Measurements from ENCODE around the gene ADAM12. TPM values are rescaled to one million over a fixed set of nuclear protein-coding genes. Genes with fewer than 3 reads are reported as not detected.
A peak's percentile ranks its signal among the peaks of the same experiment; 100 is the strongest.

Gene ADAM12
- total and polyA plus RNA-seq, 5 experiments from 2014 or later = 0.49 TPM; not detected in 4

DNA sequence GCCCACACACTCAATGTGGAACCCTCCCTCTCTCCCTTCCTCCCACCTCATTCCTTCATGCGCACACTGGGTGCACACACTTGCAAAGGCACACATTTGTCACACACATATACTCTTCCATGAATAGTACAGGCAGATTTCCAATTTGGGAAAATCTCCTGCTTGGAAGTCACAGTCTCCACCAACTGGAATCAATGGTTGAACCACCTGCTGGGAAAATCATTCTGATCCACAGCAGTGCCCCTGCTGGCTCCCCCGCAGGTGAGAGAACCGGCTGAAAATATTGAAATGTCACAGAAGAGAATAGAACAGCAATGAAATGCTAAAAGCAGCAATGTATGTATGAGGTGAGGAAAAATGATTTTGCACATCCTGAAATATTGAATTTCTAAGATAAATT is 232.7 kb downstream of the ADAM12 start:
- Mint-ChIP-seq H3K36me3 (no peaks in the 10 kb centered on the region), H3K4me3 (no peak overlapping the region), H3K4me1 (peaks cover 0 to 4% (median 2%) of the 10 kb centered on the region in 4 donors), H3K27ac (no peak overlapping the region), H3K27me3 (peaks cover 1 to 27% (median 21%) of the 10 kb centered on the region in 5 donors), H3K9me3 (peaks cover 0 to 5% (median 3%) of the 10 kb centered on the region in 9 donors)
- DNase-seq (no peak), ATAC-seq (no peak)
- POLR2A ChIA-PET = no interaction called here

DNA sequence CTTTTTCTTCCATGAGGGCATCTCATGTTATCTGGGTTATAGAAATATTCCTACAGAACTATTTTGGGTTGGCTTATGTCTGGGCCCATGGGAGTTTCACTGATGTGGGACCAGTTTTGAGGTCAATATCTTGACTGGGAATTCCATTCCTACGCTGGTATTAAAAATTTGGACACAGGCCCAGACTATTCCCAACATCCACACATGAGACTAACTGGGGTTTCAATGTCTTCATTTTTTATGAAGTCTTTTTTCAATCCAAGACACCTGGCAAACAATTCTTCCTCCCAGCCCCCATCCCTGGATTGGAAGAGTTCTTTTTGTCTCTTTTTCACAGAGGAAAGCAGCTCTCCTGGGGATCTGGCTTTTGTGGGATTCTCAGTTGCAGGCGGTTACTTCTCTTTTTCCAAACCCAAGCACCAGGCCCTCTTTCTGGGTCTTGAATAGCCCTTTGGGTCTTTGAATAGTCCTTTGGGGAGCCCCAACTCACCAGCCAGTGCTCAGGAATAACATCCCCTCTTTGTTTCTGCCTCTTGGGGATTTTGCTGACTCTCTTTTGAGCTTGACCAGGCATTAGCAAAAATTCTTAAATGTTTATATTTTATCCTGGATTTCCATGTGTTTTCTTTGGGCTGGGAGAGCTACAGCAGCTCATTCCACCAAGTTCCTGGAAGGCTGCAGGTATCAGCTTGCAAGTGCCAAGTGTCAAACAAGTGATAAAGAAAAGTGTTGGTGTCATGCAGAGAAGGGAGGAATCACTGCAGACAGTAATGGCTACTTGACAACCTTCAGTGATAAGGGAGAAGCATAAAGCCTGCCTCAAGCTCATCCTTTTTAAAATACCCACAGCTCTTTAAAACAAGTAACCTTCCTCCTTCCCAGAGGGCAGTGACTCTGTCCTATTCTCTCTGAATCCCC is 234.3 kb downstream of the ADAM12 start:
- peaks cover 0 to 11% (median 6%) of the 10 kb centered on the region in 9 donors for H3K9me3 Mint-ChIP-seq
- peaks cover 0 to 26% (median 21%) of the 10 kb centered on the region in 5 donors for H3K27me3 Mint-ChIP-seq
- peaks cover 0 to 4% (median 2%) of the 10 kb centered on the region in 4 donors for H3K4me1 Mint-ChIP-seq
- no peak overlapping the region for H3K4me3 Mint-ChIP-seq
- POLR2A ChIA-PET = no interaction called here
- DNase-seq = no peak
- ATAC-seq = no peak
- no peak overlapping the region for H3K27ac Mint-ChIP-seq
- H3K36me3 Mint-ChIP-seq = no peaks in the 10 kb centered on the region

DNA sequence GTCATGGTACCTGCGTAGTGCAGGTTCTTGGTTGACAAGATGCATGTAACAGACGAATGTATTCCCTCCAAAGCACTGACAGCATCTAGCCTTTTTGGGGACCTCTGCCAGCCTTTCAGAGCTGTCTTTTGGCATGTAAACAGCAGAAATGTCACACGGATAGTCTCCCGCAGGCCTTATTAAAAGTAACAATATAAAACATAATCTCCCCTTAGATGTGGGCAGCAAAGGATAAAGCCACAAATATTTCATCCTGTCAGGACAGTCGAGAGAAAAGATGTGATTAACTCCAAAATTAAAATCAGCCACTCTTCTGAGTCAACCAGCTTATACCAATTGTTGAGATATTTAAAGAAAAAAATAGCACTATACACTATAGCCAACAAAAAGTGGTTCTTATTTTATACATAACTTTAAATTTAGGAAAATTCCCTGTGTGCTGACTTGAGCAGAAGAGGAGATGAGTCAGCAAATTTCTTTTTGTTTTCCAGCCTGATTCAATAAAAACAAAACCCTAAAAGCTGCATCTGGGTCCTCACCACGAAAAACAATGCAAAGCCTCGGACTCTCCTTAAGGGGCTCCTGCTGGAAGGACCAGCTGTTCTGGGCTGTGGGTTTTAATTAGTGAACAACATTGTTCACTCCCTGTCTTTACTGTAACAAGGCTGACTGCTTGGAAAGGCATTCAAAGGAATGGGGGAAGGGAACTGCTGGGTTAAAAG is 240.2 kb downstream of the ADAM12 start:
- Mint-ChIP-seq H3K27ac (no peak overlapping the region), H3K4me3 (no peak overlapping the region), H3K9me3 (peaks cover 0 to 11% (median 6%) of the 10 kb centered on the region in 9 donors), H3K4me1 (no peaks in the 10 kb centered on the region), H3K27me3 (no peaks in the 10 kb centered on the region), H3K36me3 (no peaks in the 10 kb centered on the region)
- DNase-seq (no peak), ATAC-seq (no peak)
- POLR2A ChIA-PET = no interaction called here

DNA sequence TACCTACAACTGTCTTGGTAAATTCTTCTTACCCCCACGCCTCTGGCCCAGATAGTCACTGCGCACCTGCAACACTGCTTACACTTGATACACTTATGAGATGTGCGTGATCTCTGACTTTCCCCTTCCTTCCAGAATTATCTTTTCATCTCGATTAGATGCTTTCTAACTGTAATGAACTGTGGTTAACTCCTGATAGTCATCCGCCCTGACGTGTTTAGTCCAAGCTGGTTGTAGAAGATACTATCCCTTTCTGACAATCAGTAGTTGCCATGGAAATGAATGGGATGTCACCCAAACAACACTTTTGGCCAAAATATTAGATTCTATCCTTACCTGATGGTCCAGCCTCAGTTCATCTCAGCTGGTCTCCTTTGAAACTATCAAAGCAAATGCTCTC is 241.5 kb downstream of the ADAM12 start:
- H3K9me3 Mint-ChIP-seq = peaks cover 0 to 11% (median 4%) of the 10 kb centered on the region in 9 donors
- no peak overlapping the region for H3K27ac Mint-ChIP-seq
- H3K4me3 Mint-ChIP-seq = no peak overlapping the region
- H3K36me3 Mint-ChIP-seq = no peaks in the 10 kb centered on the region
- POLR2A ChIA-PET = no interaction called here
- no peaks in the 10 kb centered on the region for H3K4me1 Mint-ChIP-seq
- no peaks in the 10 kb centered on the region for H3K27me3 Mint-ChIP-seq
- DNase-seq (no peak), ATAC-seq (no peak)

DNA sequence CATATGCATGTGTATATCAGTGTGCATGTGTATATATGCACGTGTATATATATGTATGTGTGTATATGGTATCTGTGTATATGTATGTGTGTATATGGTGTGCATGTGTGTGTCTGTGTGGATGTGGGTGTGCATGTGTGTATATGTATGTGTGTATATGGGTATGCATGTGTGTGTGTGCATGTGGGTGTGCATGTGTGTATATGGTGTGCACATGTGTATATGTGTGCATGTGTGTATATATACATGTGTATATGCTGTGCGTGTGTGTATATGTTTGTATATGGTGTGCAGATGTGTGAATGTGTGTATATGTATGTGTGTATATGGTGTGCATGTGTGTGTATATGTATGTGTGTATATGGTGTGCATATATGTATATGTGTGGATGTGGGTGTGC is 245.2 kb downstream of the ADAM12 start:
- Mint-ChIP-seq H3K27me3 (peaks cover 0 to 13% (median 0%) of the 10 kb centered on the region in 5 donors), H3K4me1 (no peaks in the 10 kb centered on the region), H3K4me3 (no peak overlapping the region), H3K36me3 (no peaks in the 10 kb centered on the region), H3K9me3 (peaks cover 0 to under 1% (median 0%) of the 10 kb centered on the region in 9 donors), H3K27ac (no peak overlapping the region)
- ATAC-seq = no peak
- DNase-seq = no peak
- POLR2A ChIA-PET = no interaction called here

DNA sequence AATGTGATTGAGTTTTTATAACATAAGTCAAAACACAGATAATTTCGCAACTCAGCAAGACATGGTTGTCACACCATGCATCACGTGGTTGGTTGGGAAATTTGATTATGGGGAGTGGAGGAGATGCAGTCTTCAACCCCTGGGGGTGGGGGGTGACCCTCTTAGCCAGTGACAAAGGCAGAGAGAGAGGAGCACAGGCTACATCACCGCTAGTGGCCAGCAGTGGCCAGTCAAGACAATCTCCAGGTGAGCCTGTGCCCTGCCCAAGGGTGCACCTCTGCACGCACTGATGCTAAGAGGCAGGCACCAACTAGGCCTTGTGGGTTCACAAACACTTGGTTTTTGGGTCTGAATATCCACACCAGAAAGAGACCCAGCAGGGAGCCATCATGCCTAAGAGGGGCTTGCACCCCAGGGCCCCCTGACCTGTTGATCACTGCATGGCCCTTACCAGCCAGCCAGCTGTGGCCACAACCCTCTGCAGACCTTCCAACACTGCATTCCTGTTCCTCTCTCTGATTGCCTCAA is 247.5 kb downstream of the ADAM12 start:
- DNase-seq (no peak), ATAC-seq (no peak)
- Mint-ChIP-seq H3K9me3 (peaks cover 0 to 2% (median 0%) of the 10 kb centered on the region in 9 donors), H3K4me3 (no peak overlapping the region), H3K27ac (no peak overlapping the region), H3K36me3 (no peaks in the 10 kb centered on the region), H3K27me3 (peaks cover 0 to 13% (median 0%) of the 10 kb centered on the region in 5 donors), H3K4me1 (peaks cover 0 to 16% (median 10%) of the 10 kb centered on the region in 4 donors)
- POLR2A ChIA-PET = no interaction called here

DNA sequence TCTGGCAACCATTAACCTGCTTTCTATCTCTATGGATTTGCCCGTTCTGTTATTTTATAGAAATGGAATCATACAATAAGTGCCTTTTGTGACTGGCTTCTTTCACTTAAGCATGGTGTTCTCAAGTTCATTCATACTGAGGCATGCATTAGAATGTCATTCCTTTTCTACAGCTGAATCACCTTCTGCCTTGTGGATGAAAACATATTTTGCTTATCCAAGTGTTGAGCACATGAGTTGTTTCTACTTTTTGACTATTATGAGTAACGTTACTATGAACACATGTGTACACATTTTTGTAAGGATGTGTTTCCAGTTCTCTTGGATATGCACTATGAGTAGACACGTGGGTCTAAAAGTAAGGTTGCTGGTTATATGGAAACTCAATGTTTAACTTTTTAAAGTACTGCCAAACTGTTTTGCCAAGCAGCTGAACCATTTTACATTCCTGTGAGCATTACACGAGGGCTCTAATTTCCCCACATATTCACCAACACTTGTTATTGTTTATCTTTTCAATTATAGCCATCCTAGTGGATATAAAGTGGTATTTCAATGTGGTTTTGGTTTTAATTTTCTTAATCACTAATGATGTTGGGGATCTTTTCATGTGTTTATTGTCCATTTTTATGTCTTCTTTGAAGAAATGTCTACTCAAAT is 250.6 kb downstream of the ADAM12 start:
- Mint-ChIP-seq H3K27me3 (peaks cover 0 to 21% (median 0%) of the 10 kb centered on the region in 5 donors), H3K4me1 (peaks cover 0 to 20% (median 12%) of the 10 kb centered on the region in 4 donors), H3K4me3 (no peak overlapping the region), H3K9me3 (peaks cover 0 to 12% (median 0%) of the 10 kb centered on the region in 9 donors), H3K27ac (no peak overlapping the region), H3K36me3 (no peaks in the 10 kb centered on the region)
- no peak for DNase-seq
- ATAC-seq = no peak
- POLR2A ChIA-PET = no interaction called here

DNA sequence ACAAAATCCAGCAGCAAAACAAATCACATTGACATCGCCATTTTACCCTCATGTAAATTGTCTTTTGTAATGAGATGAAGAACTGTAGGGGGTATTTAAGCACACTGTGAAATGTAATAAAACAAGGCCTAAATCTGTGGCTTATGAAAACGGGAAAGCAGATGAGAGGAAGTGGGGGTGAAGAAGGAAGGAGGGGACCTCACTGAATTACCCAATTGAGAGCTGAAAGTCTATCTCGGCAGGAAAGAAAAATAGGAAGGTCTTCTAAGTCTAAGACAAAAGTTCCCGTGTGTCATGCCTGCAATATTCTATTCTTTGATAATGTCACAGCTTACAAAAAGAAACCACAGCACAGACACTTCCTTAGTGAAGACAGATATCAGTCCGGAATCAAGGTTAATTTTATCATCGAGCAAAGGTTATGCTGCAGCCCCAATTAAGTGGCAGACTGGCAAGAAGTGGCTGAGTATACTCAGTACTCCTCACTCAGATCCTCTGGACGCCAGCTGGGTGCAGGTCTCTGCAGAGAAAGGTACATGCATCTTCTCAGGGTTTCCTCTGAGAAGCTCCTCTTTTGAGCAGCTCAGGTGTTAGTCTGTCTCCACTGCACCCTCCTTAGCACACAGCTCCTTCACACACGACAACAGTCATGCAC is 252.2 kb downstream of the ADAM12 start:
- Mint-ChIP-seq H3K36me3 (no peaks in the 10 kb centered on the region), H3K27me3 (peaks cover 0 to 18% (median 0%) of the 10 kb centered on the region in 5 donors), H3K4me3 (peak overlapping the region in 4 of 10 donors; percentile 1 to 50 (median 24)), H3K9me3 (peaks cover 0 to 12% (median 0%) of the 10 kb centered on the region in 9 donors), H3K27ac (peak overlapping the region in 4 of 10 donors; percentile 58 to 83 (median 72)), H3K4me1 (peaks cover 0 to 20% (median 12%) of the 10 kb centered on the region in 4 donors)
- no peak for DNase-seq
- no peak for ATAC-seq
- POLR2A ChIA-PET = no interaction called here

DNA sequence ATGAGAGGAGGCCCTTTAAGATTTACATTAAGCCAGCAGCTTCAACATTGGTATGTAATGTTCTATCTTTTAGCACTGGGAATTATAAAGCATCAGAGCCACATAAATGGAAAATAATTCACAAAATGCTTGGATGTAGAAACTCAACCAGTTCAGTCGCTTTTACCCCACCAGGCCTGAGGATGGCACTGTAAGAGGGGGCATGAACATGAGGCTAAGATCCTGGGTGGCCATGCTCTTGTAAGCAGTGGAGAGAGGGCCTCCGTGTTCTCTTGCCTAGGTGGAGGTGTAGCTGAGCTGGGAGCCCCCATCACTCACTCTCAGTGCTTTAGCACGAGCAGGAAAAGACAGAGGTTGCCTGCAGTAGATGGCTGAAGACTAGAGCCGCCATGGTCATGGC is 253.1 kb downstream of the ADAM12 start:
- POLR2A ChIA-PET = no interaction called here
- no peak overlapping the region for H3K27ac Mint-ChIP-seq
- peaks cover 0 to 20% (median 12%) of the 10 kb centered on the region in 4 donors for H3K4me1 Mint-ChIP-seq
- peaks cover 0 to 12% (median 0%) of the 10 kb centered on the region in 5 donors for H3K27me3 Mint-ChIP-seq
- no peak for DNase-seq
- H3K4me3 Mint-ChIP-seq = no peak overlapping the region
- H3K9me3 Mint-ChIP-seq = peaks cover 0 to 12% (median 0%) of the 10 kb centered on the region in 9 donors
- no peak for ATAC-seq
- no peaks in the 10 kb centered on the region for H3K36me3 Mint-ChIP-seq

DNA sequence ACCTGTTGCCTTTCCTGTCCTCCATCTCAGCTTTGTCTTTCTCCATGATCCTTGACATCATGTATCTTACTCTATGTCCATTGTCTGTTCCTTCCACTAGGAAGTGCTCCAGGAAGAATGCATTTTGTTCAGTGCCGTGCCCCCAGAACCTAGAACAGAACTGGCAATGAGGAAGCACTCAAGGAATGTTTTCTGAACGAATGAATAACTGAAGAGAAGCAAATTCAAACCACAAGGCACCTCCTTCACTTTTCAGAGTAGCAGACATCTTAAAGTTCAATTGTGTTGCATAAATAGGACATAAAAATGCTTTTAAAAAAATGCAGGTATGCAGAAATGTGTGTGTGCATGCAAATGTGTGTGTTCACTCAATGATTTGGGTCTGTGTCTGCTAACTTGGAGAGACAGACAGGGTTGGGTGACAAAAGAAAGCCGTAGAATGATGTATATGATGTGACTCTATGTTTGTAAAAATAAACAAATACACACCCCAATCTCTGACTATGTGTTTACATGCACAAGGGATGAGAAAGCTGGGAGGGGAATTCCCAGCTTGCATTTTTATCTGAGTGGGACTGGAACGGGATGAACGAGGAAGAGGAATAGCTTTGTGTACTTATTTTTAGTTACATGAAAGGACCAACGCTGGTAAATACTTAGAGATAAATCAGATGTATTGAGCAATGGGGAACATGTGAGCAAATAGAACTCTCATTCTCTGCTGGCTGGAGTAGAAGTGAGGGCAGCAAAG is 254.2 kb downstream of the ADAM12 start:
- peaks cover 0 to 12% (median 0%) of the 10 kb centered on the region in 9 donors for H3K9me3 Mint-ChIP-seq
- peaks cover 0 to 20% (median 12%) of the 10 kb centered on the region in 4 donors for H3K4me1 Mint-ChIP-seq
- ATAC-seq (no peak), DNase-seq (no peak)
- no peaks in the 10 kb centered on the region for H3K36me3 Mint-ChIP-seq
- no peak overlapping the region for H3K27ac Mint-ChIP-seq
- peaks cover 0 to 8% (median 0%) of the 10 kb centered on the region in 5 donors for H3K27me3 Mint-ChIP-seq
- H3K4me3 Mint-ChIP-seq = no peak overlapping the region
- POLR2A ChIA-PET = no interaction called here

DNA sequence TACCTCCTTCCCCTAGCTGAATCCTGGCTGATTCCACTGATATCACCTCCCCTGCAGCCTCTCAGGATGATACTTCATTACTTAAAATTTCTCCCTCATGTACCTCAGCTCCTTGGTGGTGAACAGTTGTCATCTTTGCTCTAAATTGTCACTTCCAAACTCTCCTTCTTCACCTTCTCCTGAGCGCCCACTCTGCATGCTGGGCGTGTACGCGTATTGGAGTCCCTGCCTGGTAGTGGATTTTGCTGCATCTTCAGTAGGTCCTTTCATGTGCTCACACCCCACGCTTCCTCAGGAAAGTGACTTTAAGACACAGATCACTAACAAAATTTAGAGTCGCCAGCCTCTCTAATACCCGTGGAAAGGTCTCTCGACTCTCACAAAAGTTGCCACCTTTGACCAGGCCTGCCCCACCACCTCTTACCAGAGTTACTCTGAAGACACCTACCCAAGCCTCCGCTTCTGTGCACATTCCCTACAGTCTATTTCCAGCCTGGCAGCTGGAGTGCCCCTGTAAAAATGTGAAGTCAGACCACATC is 255.1 kb downstream of the ADAM12 start:
- no peak overlapping the region for H3K27ac Mint-ChIP-seq
- H3K4me1 Mint-ChIP-seq = peaks cover 2 to 20% (median 13%) of the 10 kb centered on the region in 4 donors
- POLR2A ChIA-PET = no interaction called here
- H3K27me3 Mint-ChIP-seq = peaks cover 0 to 8% (median 0%) of the 10 kb centered on the region in 5 donors
- peaks cover 0 to 19% (median 3%) of the 10 kb centered on the region in 9 donors for H3K9me3 Mint-ChIP-seq
- DNase-seq (no peak), ATAC-seq (no peak)
- H3K4me3 Mint-ChIP-seq = no peak overlapping the region
- H3K36me3 Mint-ChIP-seq = no peaks in the 10 kb centered on the region
